Panc1 (cell line): Measurements from ENCODE around the gene HNRNPUL1. TPM values are rescaled to one million over a fixed set of nuclear protein-coding genes. Genes with fewer than 3 reads are reported as not detected.

Experiments
- ATAC-seq: fragments of 200-7000 bp; cut with Tn5 transposase; 2 replicates; pipeline ENCODE4 v1.9.1; 2020; ENCODE audit warnings: mild to moderate bottlenecking, moderate library complexity
- BruUV-seq: library from RNA; stranded (reverse); fragments of 400-500 nt; replicated peaks from 2 replicates; lab custom pipeline; 2021; lab: Mats Ljungman, UMichigan
- CTCF ChIA-PET: fragments of 300-600 bp; sonication (Branson Sonifier 250); formaldehyde crosslinking; loops from one replicate; lab custom pipeline; 2022; ENCODE audit warnings: antibody characterized with exemption; lab: Charles Lee
- POLR2A ChIA-PET: fragments of 300-600 bp; sonication (Branson Sonifier 250); formaldehyde crosslinking; loops from one replicate; lab custom pipeline; 2022; ENCODE audit warnings: antibody characterized with exemption; lab: Charles Lee
- DNase-seq: peaks from one replicate; pipeline ENCODE4 v3.0.0-alpha.2; 2010; ENCODE audit warnings: low read depth, low spot score
- H3K27ac ChIP-seq: 2 replicates; pipeline ENCODE4 v1.5.1; 2011; ENCODE audit warnings: mild to moderate bottlenecking, low read length, inconsistent platforms
- H3K27me3 ChIP-seq: fragments of 200-500 bp; sonication (Bioruptor generic); 2 replicates; pipeline ENCODE4 v1.6.0; 2014; ENCODE audit warnings: low read length, inconsistent platforms; ENCODE audit not compliant: control insufficient read depth, insufficient read depth
- H3K36me3 ChIP-seq: fragments of 200-500 bp; sonication (Bioruptor generic); 2 replicates; pipeline ENCODE4 v1.5.1; 2014; ENCODE audit warnings: inconsistent platforms, mild to moderate bottlenecking, low read length, moderate library complexity; ENCODE audit not compliant: control insufficient read depth, insufficient read depth
- H3K4me1 ChIP-seq: 2 replicates; pipeline ENCODE4 v1.5.1; 2011; ENCODE audit warnings: inconsistent platforms, mild to moderate bottlenecking, low read length, moderate library complexity; ENCODE audit not compliant: control insufficient read depth, insufficient read depth
- H3K4me3 ChIP-seq, 2 experiments: 2 replicates each; pipeline ENCODE4 v1.5.1; 2011 to 2012; ENCODE audit warnings: low read depth in 2 of 2, low read length in 2 of 2, mild to moderate bottlenecking in 2 of 2, inconsistent platforms in 1 of 2, moderate library complexity in 1 of 2
- H3K9me3 ChIP-seq: fragments of 200-500 bp; sonication (Bioruptor generic); 2 replicates; pipeline ENCODE4 v1.5.1; 2014; ENCODE audit warnings: low read depth, mild to moderate bottlenecking, inconsistent platforms, low read length, moderate library complexity; ENCODE audit not compliant: control insufficient read depth, insufficient read depth
- POLR2AphosphoS5 ChIP-seq: IDR thresholded peaks from 2 replicates; pipeline ENCODE4 v1.6.1; 2012; ENCODE audit warnings: mild to moderate bottlenecking, low read depth, low read length, moderate library complexity
- SIN3A ChIP-seq: IDR thresholded peaks from 2 replicates; pipeline ENCODE4 v1.6.1; 2012; ENCODE audit warnings: low read depth, mild to moderate bottlenecking, low read length, moderate library complexity, borderline replicate concordance; ENCODE audit not compliant: insufficient read depth
- TCF7L2 ChIP-seq: IDR thresholded peaks from 2 replicates; pipeline ENCODE4 v1.6.1; 2011; ENCODE audit warnings: mild to moderate bottlenecking, low read depth, low read length, inconsistent platforms
- in situ Hi-C: cut with HindIII; loops from 2 replicates; pipeline ENCODE4 v1.10.0; 2016; ENCODE audit warnings: low sequenced_read_pairs, low pct_unique_long_range_greater_than_20kb
- intact Hi-C: fragments of 100-400 bp; cut with micrococcal nuclease; formaldehyde crosslinking; loops from one replicate; pipeline ENCODE4 v1.10.0; 2022; ENCODE audit not compliant: unreplicated experiment
- total RNA-seq: library from RNA; stranded (reverse); gene quantifications from one replicate; pipeline ENCODE4 v1.2.1, GENCODE V29; 2021; ENCODE audit not compliant: unreplicated experiment
- TF ChIP-seq, protein P1 (sequence below), 2 experiments: IDR thresholded peaks; 2 replicates each; pipeline ENCODE4 v1.6.1; 2011 to 2012; ENCODE audit warnings: low read depth in 2 of 2, control low read depth in 1 of 2, low read length in 1 of 2, mild to moderate bottlenecking in 1 of 2, moderate library complexity in 1 of 2; ENCODE audit not compliant: insufficient read depth in 1 of 2
- TF ChIP-seq, protein P2 (sequence below): fragments of 450-650 bp; IDR thresholded peaks from 2 replicates; pipeline ENCODE4 v1.5.1; 2017; ENCODE audit warnings: mild to moderate bottlenecking

HNRNPUL1 gene
- total RNA-seq, 1 experiment from 2014 or later: 183 TPM

DNA sequence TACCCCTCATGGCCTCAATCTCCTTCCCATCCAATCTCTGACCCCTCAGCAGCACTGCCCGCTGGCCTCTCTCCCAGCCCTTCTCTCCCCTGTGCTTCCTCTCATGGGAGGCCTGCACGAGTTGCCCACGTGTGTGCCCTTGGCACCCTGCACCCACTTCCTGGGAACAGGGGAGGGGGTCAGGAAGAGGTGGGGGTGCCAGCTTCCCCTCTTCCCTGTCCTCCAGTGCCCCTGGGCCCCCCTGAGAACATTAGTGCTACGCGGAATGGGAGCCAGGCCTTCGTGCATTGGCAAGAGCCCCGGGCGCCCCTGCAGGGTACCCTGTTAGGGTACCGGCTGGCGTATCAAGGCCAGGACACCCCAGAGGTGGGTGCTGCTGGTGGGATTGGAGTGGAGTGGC, 25.9 kb upstream of the HNRNPUL1 start:
- POLR2A ChIA-PET: no interaction called here
- H3K4me3 ChIP-seq: no peak overlapping the region
- H3K9me3 ChIP-seq: no peaks in the 10 kb centered on the region
- CTCF ChIA-PET: no interaction called here
- H3K27me3 ChIP-seq: no peaks in the 10 kb centered on the region
- H3K4me1 ChIP-seq: no peaks in the 10 kb centered on the region
- no peak for ATAC-seq
- DNase-seq: no peak
- in situ Hi-C loops (no loop called here), intact Hi-C loops (no loop called here)
- no peak overlapping the region for H3K27ac ChIP-seq
- H3K36me3 ChIP-seq: peaks cover 2% of the 10 kb centered on the region; the same call in 1 of the 2 replicates
- TF ChIP-seq, protein P1, sequence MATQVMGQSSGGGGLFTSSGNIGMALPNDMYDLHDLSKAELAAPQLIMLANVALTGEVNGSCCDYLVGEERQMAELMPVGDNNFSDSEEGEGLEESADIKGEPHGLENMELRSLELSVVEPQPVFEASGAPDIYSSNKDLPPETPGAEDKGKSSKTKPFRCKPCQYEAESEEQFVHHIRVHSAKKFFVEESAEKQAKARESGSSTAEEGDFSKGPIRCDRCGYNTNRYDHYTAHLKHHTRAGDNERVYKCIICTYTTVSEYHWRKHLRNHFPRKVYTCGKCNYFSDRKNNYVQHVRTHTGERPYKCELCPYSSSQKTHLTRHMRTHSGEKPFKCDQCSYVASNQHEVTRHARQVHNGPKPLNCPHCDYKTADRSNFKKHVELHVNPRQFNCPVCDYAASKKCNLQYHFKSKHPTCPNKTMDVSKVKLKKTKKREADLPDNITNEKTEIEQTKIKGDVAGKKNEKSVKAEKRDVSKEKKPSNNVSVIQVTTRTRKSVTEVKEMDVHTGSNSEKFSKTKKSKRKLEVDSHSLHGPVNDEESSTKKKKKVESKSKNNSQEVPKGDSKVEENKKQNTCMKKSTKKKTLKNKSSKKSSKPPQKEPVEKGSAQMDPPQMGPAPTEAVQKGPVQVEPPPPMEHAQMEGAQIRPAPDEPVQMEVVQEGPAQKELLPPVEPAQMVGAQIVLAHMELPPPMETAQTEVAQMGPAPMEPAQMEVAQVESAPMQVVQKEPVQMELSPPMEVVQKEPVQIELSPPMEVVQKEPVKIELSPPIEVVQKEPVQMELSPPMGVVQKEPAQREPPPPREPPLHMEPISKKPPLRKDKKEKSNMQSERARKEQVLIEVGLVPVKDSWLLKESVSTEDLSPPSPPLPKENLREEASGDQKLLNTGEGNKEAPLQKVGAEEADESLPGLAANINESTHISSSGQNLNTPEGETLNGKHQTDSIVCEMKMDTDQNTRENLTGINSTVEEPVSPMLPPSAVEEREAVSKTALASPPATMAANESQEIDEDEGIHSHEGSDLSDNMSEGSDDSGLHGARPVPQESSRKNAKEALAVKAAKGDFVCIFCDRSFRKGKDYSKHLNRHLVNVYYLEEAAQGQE (IDR thresholded peaks at IDR 0.05; ENCODE audit: insufficient read depth in 1 of 2, low read depth in 2 of 2, low read length in 1 of 2): no peak
- TF ChIP-seq, protein P2, sequence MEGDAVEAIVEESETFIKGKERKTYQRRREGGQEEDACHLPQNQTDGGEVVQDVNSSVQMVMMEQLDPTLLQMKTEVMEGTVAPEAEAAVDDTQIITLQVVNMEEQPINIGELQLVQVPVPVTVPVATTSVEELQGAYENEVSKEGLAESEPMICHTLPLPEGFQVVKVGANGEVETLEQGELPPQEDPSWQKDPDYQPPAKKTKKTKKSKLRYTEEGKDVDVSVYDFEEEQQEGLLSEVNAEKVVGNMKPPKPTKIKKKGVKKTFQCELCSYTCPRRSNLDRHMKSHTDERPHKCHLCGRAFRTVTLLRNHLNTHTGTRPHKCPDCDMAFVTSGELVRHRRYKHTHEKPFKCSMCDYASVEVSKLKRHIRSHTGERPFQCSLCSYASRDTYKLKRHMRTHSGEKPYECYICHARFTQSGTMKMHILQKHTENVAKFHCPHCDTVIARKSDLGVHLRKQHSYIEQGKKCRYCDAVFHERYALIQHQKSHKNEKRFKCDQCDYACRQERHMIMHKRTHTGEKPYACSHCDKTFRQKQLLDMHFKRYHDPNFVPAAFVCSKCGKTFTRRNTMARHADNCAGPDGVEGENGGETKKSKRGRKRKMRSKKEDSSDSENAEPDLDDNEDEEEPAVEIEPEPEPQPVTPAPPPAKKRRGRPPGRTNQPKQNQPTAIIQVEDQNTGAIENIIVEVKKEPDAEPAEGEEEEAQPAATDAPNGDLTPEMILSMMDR: no peak
- TF ChIP-seq SIN3A: no peak
- no peak for TF ChIP-seq POLR2AphosphoS5
- TF ChIP-seq TCF7L2: no peak
- no TSS peak for BruUV-seq

DNA sequence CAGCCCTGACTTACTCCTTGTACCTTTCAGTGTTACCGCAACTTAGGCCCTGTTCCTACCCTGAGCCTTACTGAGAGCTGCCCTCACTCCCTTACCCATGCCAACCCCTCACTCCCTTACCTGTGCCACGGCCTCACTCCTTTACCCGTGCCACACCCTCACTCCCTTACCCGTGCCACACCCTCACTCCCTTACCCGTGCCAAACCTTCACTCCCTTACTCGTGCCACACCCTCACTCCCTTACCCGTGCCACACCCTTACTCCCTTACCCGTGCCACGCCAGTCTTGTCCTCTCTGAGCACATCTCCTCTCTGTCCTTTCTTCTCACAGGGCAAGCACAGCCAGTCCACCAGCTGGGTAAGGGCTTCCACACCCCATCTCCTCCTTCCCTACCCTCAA, 24.8 kb upstream of the HNRNPUL1 start:
- ATAC-seq: no peak
- Histone ChIP-seq H3K9me3 (no peaks in the 10 kb centered on the region), H3K27ac (no peak overlapping the region), H3K4me3 (no peak overlapping the region), H3K27me3 (no peaks in the 10 kb centered on the region), H3K36me3 (peaks cover under 1% of the 10 kb centered on the region; the same call in 1 of the 2 replicates), H3K4me1 (no peaks in the 10 kb centered on the region)
- no peak for DNase-seq
- CTCF ChIA-PET: no interaction called here
- TF ChIP-seq POLR2AphosphoS5 (no peak), TCF7L2 (no peak)
- TF ChIP-seq, protein P1 (IDR thresholded peaks at IDR 0.05; ENCODE audit: insufficient read depth in 1 of 2, low read depth in 2 of 2, low read length in 1 of 2): no peak
- in situ Hi-C loops: no loop called here
- no TSS peak for BruUV-seq
- intact Hi-C loops: no loop called here
- POLR2A ChIA-PET: no interaction called here
